Stimulated activated CD8-positive, alpha-beta memory T cell treated with anti-CD3 and anti-CD28 coated beads, Interleukin-4, amount 100 ng/mL, for 4 hours (primary cell): ENCODE data around the gene KLHL2.
"Not testable (repeated sequence)": the region's sequence is repeated elsewhere in the genome, so short reads cannot be mapped to it uniquely, and the experiment has no call there.

Source experiments
- DNase-seq, 2 donors: peaks; one replicate each; pipeline ENCODE4 v3.0.0-alpha.2; 2020; ENCODE audit warnings: low read depth in 2 of 2, low spot score in 1 of 2

The KLHL2 gene

DNA sequence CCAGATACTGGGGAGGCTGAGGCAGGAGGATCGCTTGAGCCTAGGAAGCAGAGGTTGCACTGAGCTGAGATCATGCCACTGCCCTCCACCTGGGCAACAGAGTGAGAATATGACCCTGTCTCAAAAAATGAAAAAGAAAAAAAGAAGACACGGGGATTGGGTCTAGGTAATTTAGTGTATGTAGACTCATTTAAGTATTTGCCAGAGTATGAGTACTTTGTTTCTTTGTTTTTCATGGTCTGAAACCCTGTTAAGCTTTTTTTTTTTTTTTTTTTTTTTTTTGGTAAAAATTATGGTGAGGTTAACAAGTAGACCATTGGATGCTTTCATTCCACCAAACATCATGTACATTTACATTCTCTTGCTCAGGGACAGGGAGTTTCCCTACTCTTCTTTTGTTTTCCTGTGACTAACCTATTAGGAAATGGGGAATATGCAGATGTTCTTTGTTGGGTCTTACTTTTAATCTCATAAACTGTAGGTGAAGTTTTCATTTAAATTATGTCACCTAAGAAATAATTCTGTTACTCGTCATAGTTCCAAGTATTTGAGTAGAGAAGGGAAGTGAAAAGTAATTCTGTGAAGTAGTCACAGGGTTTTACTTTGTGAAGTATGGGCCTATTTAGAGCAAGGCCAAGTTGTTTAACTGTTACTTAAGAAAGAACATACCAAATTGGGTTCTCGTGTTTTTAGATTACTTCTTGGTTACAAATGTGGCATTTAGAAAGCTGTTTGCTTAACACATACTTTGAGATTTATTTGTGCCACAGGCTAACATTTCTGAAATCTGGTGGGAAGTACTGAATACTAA is 25.5 kb downstream of the KLHL2 start:
- not testable (repeated sequence) for DNase-seq

- no peak for DNase-seq
Measured at GRCh38 chr4:165234766-165235165, 27.4 kb downstream of the KLHL2 start.

DNA sequence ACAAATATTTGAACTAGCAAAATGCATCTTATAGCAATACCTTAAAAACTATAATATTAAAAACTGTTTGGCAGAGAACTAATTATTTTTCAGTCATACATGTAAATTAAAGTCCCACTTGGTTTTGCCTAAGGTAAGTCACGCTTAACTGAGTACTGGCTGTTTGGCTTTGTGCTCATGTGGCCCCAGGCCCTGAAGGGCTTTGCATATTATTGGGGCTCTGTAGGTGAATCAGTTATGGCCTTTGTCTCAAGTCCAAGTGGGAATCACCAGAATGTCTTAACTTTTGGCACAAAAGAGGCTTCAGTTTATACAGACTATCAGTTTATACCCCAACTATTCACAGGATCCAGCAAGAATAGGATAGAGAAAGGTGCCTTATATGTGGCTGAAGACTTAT is 29.5 kb downstream of the KLHL2 start:
- not testable (repeated sequence) for DNase-seq

DNA sequence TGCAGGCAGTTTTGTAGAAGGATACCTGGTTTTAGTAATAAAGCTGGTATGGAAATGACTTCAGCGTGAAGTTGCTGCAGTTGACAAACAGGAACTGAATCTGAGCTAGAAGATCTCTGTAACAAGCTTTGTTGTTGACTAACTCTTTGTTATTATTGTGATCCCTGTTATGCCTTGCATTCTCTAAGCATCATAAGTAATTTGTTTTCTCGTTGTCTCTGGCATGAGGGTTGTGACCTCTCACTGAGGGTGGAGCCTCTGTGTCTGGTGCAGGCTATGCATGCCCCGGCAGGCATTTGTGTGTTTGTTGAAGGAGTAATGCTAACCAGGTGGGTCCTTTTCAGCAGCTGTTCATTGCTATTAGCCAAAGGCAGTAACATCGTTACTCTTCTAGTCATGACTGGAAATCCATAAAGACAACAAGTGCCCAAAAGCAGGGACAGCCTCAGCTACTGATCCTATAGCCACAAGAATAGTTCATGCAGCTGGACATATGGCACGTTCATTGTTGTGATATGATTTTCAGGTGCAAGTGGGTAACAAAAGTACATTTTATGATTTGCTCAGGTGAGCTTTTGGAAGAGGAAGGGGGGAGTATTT is 30.8 kb downstream of the KLHL2 start:
- DNase-seq, result not testable (repeated sequence)

- DNase-seq, result not testable (repeated sequence)
Measured at GRCh38 chr4:165240761-165241160, 33.4 kb downstream of the KLHL2 start.

- not testable (repeated sequence) for DNase-seq
Measured at GRCh38 chr4:165244148-165244547, 36.8 kb downstream of the KLHL2 start.

- DNase-seq, result not testable (repeated sequence)
Measured at GRCh38 chr4:165244587-165245186, 37.3 kb downstream of the KLHL2 start.

GRCh38 chr4:165248102-165248501 is 40.7 kb downstream of the KLHL2 start:
- no peak for DNase-seq

GRCh38 chr4:165248904-165249303 is 41.5 kb downstream of the KLHL2 start:
- DNase-seq, result not testable (repeated sequence)

DNA sequence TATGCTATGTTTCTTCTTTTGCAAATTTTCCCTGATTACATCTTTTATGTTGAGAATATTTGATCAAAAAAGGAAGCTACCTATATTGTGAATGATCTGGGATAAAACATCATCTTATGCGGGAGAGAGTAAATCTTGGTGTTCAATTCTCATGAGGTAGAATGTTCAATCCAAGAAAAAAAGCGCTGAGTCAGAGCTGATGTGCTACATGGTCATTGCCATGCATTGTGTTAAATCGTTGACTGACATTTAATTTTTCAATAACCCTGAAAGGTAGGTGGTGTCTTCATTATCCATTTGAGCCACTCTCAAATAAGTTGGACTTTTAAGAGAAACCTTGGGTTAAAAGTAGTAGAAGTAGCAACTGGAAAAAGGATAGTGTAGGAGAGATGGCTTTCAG is 47.4 kb downstream of the KLHL2 start:
- DNase-seq, result not testable (repeated sequence)

- DNase-seq, result not testable (repeated sequence)
Measured at GRCh38 chr4:165255439-165255838, 48.1 kb downstream of the KLHL2 start.

DNA sequence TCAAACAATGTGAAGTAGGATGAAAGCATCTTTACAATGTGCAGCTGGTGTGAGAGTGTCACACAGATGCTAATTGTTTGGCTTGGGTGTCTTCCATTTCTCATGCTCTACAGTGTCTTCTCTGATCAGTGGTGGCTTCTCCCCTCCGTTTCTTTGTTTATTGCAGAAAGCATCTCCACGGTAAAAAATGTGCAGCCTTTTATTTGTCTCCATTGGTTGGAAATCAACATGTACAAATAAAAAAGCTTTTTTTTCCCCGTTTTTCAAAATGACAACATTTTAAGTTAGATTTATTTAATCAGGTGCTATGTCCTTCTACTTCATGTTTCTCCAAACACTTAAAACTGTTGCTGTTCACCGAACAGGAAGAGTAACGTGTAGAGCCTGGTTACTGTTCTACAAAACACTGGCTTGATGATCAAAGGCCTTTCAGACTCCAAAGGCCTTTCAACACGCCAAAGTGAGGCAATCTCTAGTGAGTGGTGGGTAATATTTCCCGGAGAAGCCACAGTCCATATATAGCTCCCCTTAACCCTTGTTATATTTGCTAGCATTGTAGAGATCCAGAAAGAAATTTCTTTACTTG is 48.8 kb downstream of the KLHL2 start:
- DNase-seq, result not testable (repeated sequence)

DNA sequence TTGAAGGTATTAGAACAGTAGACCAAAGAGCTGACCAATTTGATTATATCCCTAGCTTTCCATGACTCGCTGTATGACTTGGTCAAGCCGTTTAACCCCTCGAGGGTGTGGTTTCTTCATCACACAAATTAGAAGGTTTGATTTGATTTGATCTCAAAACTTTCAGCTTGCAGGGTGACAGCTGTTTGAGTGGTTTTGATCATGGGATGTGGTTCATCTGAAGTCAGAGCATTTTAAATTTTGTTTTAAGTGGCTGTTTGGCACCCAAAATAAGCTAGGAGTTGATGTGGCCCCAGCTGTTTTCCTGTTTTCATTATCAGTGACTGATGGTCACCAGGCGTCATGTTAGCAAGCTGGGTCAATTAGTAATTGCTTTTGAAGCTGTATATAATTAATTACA is 52.4 kb downstream of the KLHL2 start:
- not testable (repeated sequence) for DNase-seq

DNA sequence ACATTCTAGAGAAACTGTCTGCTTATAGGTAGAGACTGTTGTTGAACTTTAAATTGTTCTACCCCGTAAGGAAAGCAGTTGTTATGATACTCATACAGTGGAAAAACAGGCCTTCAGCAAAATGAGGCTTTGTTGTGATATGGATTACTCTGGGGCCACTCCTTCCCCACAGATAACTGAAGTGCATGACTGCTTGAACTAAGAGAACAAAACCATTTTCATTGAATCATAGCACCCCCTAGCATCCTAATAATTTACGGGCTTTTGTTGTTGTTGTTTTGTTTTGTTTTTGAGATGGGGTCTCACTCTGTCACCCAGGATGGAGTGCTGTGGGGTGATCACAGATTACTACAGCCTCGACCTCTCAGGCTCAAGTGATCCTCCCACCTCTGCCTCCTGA is 54.9 kb downstream of the KLHL2 start:
- not testable (repeated sequence) for DNase-seq

GRCh38 chr4:165263466-165263865 is 56.1 kb downstream of the KLHL2 start:
- not testable (repeated sequence) for DNase-seq

GRCh38 chr4:165269931-165270330 is 62.6 kb downstream of the KLHL2 start:
- DNase-seq, result not testable (repeated sequence)

- not testable (repeated sequence) for DNase-seq
Measured at GRCh38 chr4:165273443-165273842, 66.1 kb downstream of the KLHL2 start.

DNA sequence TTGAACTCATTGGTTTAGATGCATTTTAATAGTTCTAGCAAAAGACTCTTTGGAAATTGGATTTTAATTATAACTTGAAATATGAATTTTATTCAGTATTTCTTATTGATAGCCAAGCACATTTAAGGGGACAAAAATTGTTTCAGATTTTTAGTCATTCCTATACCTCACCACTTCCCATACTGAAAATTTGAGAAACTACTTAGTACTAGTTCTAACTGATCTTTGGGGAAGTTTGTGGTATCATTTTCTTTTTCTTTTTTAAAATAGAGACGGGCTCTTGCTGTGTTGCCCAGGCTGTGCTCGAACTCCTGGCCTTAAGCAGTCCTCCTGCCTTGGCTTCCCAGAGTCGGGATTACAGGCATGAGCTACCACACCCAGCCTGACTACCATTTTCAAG is 68.0 kb downstream of the KLHL2 start:
- DNase-seq, result not testable (repeated sequence)

- DNase-seq, result not testable (repeated sequence)
Measured at GRCh38 chr4:165279531-165279930, 72.2 kb downstream of the KLHL2 start.

DNA sequence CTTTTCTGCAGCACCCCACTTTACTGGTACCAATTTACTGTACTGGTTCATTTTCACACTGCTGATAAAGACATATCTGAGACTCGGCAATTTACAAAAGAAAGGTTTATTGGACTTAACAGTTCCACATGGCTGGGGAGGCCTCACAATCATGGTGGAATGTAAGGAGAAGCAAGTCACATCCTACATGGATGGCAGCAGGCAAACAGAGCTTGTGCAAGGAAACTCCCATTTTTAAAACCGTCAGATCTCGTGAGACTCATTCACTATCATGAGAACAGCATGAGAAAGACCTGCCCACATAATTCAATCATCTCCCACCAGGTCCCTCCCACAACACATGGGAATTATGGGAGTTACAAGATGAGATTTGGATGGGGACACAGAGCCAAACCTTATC is 77.3 kb downstream of the KLHL2 start:
- not testable (repeated sequence) for DNase-seq

DNA sequence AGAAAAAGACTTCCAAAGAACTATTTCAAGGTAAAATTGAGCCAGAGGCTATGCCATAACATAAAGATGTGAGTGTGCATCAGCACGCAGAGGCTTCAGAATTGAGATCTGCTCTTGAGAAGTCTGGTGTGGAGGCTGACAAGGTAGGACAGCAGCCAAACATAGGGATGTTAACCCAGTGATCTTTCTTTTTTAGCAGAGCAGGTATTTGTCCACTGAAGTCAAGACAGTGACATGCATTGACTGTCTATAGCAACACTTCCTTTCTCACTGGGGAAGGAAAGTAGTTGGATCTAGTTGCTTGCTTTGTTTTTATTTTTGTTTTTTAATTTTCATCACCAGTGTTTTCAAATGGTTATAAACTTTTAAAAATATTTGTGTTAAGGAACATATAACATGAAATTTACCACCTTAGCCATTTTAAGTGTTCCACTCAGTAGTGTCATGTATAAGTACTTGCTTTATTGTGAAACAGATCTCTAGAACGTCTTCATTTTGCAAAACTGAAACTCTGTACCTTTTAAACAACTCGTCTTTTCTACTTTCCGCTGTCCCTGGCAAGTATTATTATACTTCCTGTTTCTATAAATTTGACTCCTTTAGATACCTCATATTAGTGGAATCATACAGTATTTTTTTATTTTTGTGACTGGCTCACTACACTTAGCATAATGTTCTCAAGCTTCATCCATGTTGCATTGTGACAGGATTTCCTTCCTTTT is 79.4 kb downstream of the KLHL2 start:
- not testable (repeated sequence) for DNase-seq
